HFF-Myc (cell line): Measurements from ENCODE around the gene MPPED2.

Experiments used
- DNase-seq: peaks from one replicate; pipeline ENCODE4 v3.0.0-alpha.2; 2011; ENCODE audit warnings: low read depth; ENCODE audit errors: extremely low read depth
- H3K4me3 ChIP-seq: replicated peaks from 2 replicates; pipeline ENCODE4 v1.5.1; 2011; ENCODE audit warnings: low read depth, mild to moderate bottlenecking, control low read depth, low read length
- CTCF ChIP-seq: IDR thresholded peaks from 2 replicates; pipeline ENCODE4 v1.5.1; 2012; ENCODE audit warnings: mild to moderate bottlenecking, low read depth, low read length, control low read depth; ENCODE audit errors: missing control alignments

Gene MPPED2

GRCh38 chr11:30406978-30407762, 179.0 kb downstream of the MPPED2 start:
- TF ChIP-seq CTCF = no peak
- no peak for DNase-seq
- no peak overlapping the region for H3K4me3 ChIP-seq

- no peak for DNase-seq
- no peak for TF ChIP-seq CTCF
- no peak overlapping the region for H3K4me3 ChIP-seq
Observed at GRCh38 chr11:30405385-30405784, 180.8 kb downstream of the MPPED2 start.

- TF ChIP-seq CTCF = no peak
Observed at GRCh38 chr11:30404136-30404535, 182.0 kb downstream of the MPPED2 start.

GRCh38 chr11:30395751-30396150, 190.4 kb downstream of the MPPED2 start:
- TF ChIP-seq CTCF = no peak
- no peak for DNase-seq
- H3K4me3 ChIP-seq = no peak overlapping the region

More at GRCh38 chr11:30404136-30404535, 182.0 kb downstream of the MPPED2 start:
- H3K4me3 ChIP-seq = no peak overlapping the region
- DNase-seq = no peak

GRCh38 chr11:30393012-30393411, 193.1 kb downstream of the MPPED2 start:
- H3K4me3 ChIP-seq = no peak overlapping the region
- DNase-seq = no peak
- no peak for TF ChIP-seq CTCF

GRCh38 chr11:30392221-30392784, 193.8 kb downstream of the MPPED2 start:
- no peak overlapping the region for H3K4me3 ChIP-seq
- no peak for DNase-seq
- TF ChIP-seq CTCF = no peak
